HL-60 (cell line): ENCODE measurements around the gene SH3RF3.

Source experiments
- DNase-seq, 2 experiments: peaks; one replicate each; pipeline ENCODE4 v3.0.0-alpha.2; 2010 to 2020; ENCODE audit warnings: low read depth in 1 of 2, low spot score in 1 of 2
- H3K27ac ChIP-seq: fragments of 250-450 bp; sonication (Bioruptor Pico); replicated peaks from 2 replicates; pipeline ENCODE4 v1.5.1; 2020; ENCODE audit warnings: mild to moderate bottlenecking, moderate library complexity
- H3K27me3 ChIP-seq: fragments of 250-450 bp; sonication (Bioruptor Pico); 2 replicates; pipeline ENCODE4 v1.5.1; 2021; ENCODE audit warnings: mild to moderate bottlenecking, moderate library complexity; ENCODE audit not compliant: insufficient read depth, poor library complexity, severe bottlenecking
- H3K4me3 ChIP-seq: replicated peaks from 2 replicates; pipeline ENCODE4 v1.5.1; 2011; ENCODE audit warnings: mild to moderate bottlenecking, control low read depth, low read length; ENCODE audit not compliant: insufficient read depth
- GABPA ChIP-seq: IDR thresholded peaks from 2 replicates; pipeline ENCODE4 v1.6.1; 2012; ENCODE audit warnings: low read depth
- POLR2AphosphoS5 ChIP-seq: IDR thresholded peaks from 2 replicates; pipeline ENCODE4 v1.6.1; 2012; ENCODE audit warnings: low read depth
- SPI1 ChIP-seq: IDR thresholded peaks from 2 replicates; pipeline ENCODE4 v1.6.1; 2012; ENCODE audit warnings: low read depth, mild to moderate bottlenecking, borderline replicate concordance
- TF ChIP-seq, protein P1 (sequence below): IDR thresholded peaks from one replicate; pipeline ENCODE4 v1.5.1; 2011; ENCODE audit warnings: low read length, control low read depth, inconsistent platforms; ENCODE audit not compliant: insufficient read depth
- TF ChIP-seq, protein P2 (sequence below): IDR thresholded peaks from 2 replicates; pipeline ENCODE4 v1.6.1; 2012; ENCODE audit warnings: low read depth; ENCODE audit not compliant: insufficient replicate concordance

Gene SH3RF3

DNA sequence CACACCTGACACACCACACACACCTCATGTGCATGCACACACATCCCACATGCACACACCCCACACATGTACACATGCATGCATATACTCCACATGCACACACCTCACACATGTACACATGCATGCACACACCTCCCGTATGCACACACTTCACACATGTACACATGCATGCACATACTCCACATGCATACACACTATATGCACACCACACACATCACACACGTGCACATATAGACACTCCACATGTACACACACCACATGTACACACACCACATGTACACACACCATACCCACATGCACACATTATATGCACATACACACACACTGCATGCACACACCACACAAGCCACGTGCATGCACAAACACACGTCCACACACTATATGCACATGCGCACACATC, 384.2 kb downstream of the SH3RF3 start:
- no peak overlapping the region for H3K27ac ChIP-seq
- no peaks in the 10 kb centered on the region for H3K27me3 ChIP-seq
- TF ChIP-seq GABPA (no peak), POLR2AphosphoS5 (no peak), SPI1 (no peak)
- TF ChIP-seq, protein P1, sequence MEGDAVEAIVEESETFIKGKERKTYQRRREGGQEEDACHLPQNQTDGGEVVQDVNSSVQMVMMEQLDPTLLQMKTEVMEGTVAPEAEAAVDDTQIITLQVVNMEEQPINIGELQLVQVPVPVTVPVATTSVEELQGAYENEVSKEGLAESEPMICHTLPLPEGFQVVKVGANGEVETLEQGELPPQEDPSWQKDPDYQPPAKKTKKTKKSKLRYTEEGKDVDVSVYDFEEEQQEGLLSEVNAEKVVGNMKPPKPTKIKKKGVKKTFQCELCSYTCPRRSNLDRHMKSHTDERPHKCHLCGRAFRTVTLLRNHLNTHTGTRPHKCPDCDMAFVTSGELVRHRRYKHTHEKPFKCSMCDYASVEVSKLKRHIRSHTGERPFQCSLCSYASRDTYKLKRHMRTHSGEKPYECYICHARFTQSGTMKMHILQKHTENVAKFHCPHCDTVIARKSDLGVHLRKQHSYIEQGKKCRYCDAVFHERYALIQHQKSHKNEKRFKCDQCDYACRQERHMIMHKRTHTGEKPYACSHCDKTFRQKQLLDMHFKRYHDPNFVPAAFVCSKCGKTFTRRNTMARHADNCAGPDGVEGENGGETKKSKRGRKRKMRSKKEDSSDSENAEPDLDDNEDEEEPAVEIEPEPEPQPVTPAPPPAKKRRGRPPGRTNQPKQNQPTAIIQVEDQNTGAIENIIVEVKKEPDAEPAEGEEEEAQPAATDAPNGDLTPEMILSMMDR = no peak
- TF ChIP-seq, protein P2, sequence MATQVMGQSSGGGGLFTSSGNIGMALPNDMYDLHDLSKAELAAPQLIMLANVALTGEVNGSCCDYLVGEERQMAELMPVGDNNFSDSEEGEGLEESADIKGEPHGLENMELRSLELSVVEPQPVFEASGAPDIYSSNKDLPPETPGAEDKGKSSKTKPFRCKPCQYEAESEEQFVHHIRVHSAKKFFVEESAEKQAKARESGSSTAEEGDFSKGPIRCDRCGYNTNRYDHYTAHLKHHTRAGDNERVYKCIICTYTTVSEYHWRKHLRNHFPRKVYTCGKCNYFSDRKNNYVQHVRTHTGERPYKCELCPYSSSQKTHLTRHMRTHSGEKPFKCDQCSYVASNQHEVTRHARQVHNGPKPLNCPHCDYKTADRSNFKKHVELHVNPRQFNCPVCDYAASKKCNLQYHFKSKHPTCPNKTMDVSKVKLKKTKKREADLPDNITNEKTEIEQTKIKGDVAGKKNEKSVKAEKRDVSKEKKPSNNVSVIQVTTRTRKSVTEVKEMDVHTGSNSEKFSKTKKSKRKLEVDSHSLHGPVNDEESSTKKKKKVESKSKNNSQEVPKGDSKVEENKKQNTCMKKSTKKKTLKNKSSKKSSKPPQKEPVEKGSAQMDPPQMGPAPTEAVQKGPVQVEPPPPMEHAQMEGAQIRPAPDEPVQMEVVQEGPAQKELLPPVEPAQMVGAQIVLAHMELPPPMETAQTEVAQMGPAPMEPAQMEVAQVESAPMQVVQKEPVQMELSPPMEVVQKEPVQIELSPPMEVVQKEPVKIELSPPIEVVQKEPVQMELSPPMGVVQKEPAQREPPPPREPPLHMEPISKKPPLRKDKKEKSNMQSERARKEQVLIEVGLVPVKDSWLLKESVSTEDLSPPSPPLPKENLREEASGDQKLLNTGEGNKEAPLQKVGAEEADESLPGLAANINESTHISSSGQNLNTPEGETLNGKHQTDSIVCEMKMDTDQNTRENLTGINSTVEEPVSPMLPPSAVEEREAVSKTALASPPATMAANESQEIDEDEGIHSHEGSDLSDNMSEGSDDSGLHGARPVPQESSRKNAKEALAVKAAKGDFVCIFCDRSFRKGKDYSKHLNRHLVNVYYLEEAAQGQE = no peak
- H3K4me3 ChIP-seq = no peak overlapping the region
- no peak for DNase-seq

DNA sequence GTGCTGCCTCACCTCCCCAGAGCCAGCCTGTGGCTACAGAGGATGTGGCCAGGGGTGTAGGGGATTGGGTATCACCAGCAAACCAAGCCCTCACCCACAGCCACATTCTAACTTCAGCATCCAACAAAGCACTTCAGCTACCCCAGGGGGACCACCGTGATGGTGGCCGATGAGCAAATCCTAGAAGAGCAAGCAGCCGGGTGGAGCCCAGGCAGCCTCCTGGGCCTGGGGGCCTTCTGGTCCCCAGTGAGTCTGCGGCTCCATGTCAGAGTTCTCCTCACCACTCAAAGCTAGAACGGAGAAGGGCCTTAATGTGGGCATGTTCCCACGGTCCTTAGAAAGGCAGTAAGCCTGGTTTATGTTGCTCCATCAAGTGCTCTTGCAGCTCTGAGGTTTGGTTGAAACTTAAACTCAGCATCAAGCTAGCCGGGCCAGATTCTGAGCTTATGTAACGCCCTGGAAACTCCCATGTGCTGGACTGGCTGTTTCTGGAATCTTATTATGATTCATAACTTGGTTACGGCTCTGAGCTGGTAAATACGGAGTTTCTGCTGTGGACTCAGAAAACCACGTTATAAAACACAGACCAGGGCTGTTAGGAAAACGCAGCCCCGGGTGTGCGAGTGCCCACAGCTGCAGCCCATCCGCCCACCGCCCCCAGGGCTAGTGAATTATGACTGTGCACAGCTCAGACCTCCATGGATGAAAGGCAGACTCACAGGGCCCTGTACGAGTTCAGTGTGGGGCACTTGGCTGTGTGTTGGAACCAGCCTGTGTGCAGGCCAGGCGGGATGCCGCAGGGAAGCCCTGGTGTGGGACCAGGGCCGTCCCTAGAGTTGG, 385.0 kb downstream of the SH3RF3 start:
- Histone ChIP-seq H3K27me3 (no peaks in the 10 kb centered on the region), H3K27ac (no peak overlapping the region), H3K4me3 (no peak overlapping the region)
- TF ChIP-seq SPI1 (no peak), POLR2AphosphoS5 (no peak), GABPA (no peak)
- TF ChIP-seq, protein P1 = no peak
- TF ChIP-seq, protein P2 = no peak
- no peak for DNase-seq

DNA sequence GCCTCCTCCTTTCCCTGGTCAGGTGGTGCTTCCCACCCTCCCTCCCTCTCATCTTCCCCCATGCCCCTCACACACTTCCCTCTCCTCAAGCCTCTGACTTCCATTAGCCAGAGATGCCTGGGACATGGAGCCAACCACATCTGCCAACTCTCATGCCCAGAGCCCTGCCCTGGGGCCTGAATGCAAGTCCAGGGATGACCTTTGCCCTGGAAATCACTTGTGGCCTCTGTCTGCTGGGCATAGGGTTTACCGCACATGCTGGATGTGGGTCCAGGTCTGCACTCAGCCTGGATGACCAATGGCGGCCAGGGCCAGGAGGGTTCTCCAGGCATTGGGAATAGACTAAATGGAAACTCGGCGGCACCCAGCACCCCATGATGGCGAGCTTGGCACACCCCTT, 385.9 kb downstream of the SH3RF3 start:
- H3K27ac ChIP-seq = no peak overlapping the region
- DNase-seq = no peak
- TF ChIP-seq, protein P2 = no peak
- no peak for TF ChIP-seq GABPA
- TF ChIP-seq, protein P1 = no peak
- no peak for TF ChIP-seq POLR2AphosphoS5
- no peak for TF ChIP-seq SPI1
- H3K27me3 ChIP-seq = no peaks in the 10 kb centered on the region
- no peak overlapping the region for H3K4me3 ChIP-seq
